HG03460 (cell line): ENCODE measurements around the gene SRGAP3.
A peak's percentile ranks its signal among the peaks of the same experiment; 100 is the strongest.

Experiments
- ATAC-seq: cut with Tn5 transposase; IDR thresholded peaks from one replicate; pipeline ENCODE4 v1.9.1; 2021; ENCODE audit not compliant: unreplicated experiment

The SRGAP3 gene

DNA sequence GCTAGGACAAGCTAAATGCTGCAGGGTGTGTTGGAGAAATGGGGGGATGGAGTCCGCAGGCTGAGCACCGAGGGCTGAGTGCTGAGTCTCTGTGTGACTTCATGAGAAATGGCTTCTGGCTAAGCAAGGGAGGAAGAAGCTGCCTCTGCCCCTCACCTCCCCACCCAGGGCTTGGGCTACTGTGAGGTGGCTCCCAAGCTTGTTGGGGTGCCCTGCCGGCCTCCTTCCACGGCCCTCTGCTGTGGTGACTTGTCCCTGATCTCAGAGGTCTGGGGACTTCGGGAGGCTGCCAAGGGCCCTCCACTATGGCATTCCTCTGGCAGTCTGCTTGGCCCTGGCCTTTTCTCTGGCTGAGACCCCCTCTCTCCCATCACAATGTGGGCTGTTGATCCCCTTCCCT lies 256.1 kb downstream of the SRGAP3 start:
- ATAC-seq: no peak

DNA sequence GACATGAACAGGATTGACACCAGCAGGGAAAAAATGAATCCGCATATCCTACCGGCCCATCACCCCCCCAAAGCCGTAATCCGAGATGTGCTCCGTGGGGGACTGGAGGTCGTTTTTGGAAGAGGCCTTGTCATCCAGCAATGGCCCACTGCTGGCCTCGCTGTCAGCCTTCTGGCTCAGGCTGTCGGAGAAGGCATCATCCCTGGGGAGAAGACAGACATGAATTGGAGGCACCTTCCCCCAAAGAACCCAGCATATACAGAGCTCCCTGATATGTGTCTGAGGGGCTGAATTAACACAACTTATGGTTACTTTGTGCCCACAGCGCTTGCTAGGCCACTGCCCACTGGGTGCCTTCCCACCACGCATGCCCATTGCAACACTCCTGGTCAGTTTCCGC lies 256.6 kb downstream of the SRGAP3 start:
- no peak for ATAC-seq

DNA sequence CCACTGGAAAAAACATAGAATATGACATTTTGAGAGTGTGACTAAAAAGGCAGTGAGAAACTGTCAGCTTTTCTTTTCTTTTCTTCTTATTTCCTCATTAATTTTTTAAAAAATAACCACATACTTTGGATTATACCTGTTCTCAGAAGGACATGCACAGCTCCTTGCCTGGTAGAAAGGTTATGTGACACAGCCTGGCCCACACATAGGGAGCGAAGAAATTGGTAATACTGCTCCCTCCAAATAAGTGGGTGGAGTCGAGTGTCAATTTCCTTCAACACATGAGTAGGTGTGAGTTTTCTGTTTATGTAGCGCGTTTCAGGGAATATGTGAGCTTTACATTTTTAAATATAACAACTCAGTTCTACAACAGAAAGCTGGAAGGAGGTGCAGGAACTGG lies 257.2 kb downstream of the SRGAP3 start:
- no peak for ATAC-seq

DNA sequence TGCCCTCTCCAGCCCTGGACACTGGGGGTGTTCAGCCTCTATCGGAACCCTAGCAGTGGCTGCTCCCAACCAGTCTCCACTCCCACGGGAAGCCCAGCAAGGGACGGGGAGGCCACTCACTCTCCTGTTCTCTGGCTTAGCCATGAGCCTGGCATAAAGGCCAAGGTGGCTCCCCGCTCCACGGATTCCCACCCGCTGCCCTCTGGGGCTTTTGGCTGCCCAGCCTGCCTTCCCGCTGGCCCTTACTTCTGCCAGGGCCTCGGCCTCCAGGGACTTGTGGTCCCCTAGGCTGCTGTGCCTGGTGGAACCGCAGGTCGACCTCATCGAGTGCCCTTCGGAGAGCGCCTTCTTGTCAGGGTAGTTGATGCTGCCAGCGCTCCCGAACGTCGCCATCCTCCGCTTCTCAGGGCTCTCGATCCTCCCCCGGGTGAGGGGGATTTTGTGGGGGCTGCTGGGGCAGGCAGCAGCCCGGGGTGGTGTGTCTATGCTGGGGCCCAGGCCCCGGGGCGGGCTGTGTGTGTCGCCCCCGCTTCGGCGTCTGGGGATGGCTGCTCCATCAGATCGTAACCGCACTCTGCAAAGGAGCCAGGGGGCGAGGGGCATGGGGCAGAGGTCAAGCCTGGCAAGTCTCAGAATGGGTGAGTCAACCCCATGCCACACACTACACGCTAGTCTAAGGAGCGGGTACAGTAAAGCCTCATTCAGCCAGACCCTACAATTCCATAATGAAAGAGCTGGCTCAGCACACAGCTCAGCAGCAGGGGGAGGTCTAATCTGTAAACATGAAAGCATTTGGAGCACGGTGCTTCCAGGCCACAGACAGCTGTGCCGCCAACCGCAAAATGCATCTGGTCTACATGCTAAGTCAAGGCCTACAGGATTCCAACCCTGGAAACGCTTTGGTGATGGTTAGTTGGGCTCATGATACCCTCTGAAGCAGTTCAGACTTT lies 258.9 kb downstream of the SRGAP3 start:
- ATAC-seq: no peak

DNA sequence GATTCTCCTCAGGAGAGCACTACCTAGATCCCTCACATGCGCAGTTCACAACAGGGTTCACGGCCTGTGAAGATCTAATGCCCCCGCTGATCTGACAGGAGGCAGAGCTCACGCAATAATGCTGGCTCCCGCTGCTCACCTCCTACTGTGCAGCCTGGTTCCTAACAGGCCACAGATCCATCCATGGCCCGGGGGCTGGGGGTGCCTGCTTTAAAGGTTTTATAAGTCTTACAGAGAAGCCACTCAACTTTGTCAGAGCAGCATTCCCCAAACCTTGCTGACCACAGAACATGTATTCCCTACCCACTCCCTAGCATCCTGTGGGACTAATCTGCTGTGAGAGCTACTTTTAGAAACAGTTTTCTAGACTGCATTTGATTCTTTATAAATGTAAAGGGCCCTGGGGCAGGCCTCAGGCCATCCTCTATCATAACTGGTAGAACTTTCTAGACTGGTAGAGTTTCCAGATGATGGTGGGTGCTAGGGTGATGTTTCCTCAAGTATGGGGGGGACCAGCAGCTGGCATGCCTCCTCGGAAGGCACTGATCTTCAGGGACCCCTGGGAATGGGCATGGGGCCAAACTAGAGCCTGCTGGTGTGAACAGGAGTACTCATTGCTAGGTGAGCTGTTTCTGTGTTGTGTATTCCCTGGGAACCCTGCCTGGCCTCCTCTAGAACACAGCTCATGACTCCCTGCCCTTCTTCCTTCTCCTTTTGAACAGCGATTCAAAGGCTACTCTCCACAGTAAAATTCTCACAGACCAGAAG lies 260.5 kb downstream of the SRGAP3 start:
- ATAC-seq: no peak

DNA sequence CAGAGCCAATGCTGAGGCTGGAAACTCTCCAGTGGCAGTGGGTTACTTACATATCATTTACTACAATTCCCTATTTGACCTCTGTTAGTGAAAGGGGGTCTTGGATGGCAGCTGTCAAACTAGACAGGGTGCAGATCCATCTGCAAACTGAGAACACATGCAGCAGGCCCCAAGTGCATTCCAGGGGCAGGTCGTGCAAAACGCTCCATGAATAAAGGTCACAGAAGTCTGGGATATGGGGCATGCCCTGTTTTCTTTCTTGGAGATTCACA lies 261.1 kb downstream of the SRGAP3 start:
- no peak for ATAC-seq

DNA sequence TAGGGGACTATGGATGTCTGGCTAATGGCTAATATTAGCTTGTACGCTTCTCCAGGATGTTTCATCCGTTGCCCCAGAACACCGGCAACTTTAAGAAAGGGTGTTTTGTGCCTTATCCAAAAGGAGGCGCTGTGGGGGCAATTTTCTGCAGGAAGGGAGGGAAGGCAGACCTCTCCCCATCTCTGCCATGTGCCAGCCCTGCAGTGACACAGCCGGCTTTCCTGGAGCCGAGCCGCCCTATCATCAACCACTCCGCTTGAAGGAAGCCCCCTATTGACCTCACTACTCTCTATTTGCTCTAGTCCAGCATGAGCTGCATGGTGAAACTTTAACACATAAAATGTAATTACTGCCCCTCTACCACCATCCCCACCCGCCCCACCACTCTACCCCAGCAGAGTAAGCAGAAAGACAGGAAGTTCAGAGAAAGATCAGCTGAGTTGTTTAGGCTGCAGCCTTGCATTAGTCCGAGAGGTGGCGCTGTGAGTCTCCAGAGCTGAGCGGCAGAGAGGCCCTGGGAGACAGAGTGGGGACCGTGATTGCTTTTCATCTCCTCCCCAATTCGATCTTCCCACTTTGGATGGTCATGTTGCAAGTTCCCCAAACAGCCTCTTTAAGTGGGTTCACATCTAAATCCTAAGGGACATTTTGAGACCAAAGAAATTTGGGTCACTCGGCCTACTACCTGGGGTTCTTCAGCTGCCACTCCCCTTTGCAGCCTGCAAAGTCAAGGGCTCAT lies 261.6 kb downstream of the SRGAP3 start:
- ATAC-seq: peak; percentile 89

DNA sequence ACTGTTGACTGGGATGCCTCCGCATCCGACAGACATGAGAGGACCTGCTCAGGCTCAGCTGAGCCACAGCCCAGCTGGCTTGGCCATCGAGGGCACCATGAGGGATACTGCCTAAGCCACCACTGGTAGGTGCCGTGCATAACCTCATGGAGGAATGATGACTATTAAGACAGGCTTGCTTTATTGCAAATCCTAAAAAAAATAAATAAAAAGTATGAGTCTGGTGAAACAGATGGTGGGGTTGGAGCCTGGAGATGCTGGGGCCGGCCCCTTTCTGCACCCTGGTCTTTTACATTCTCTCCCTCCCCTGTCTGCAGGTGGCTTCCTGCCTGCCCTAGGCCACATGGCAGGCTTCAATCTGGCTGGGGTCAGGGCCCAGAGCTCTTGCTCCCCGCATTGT lies 262.2 kb downstream of the SRGAP3 start:
- ATAC-seq: no peak

DNA sequence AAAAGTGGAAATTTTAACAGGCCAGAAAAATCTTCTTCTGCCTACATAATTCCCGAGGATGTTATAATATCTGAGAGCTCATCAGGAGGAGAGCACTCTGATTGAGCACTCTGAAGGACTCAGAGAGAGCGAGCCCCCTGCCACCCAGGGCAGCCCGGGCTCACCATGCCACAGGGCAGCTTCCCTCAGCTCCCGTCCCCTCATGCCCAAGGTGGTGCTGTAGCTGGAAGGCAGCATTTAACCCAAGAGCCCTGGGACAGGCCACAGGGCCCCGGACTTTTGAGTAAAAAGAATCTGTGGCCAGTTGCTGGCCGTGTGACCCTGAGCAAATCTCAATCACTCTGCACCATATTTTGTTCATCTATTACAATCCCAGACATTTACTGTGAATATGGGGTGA lies 262.7 kb downstream of the SRGAP3 start:
- no peak for ATAC-seq

DNA sequence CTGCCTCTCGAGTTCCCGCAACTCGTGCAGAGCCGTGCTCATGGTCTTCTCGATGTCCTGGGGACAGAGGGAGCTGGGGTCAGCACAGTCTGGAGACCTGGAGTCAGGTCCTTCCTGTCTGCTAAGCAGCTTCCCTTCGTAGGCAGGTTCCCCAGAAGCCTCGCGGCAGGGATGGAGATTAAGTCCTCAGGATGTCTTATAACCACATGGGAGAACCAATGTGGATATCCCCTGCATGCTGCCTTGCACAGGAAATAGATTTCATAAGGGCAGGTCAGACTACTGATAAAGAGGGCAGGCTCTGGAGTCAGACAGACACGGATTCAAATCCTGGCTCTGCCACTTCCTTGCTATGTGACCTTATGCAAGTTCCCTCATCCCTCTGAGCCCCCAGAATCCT lies 263.6 kb downstream of the SRGAP3 start:
- ATAC-seq: no peak

DNA sequence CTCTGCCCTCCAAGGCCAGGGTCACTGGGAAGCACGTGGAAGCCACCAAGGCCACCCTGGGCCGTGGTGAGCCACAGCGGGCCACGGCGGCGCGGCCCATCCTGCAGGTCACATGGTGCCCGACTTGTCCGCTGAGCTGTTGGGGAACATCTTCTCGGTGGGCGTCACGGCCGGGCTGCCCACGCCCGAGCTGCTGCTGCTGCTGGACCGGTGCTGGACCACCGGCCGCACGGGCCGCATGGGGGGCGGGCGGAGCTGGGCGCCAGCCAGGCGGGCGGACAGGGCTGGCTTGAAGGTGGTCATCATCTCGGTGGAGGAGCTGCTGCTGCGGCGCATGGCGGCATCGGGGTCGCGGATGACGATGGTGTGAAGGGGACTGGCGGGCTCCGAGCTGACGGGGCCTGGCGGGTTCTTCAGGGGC lies 264.0 kb downstream of the SRGAP3 start:
- no peak for ATAC-seq

DNA sequence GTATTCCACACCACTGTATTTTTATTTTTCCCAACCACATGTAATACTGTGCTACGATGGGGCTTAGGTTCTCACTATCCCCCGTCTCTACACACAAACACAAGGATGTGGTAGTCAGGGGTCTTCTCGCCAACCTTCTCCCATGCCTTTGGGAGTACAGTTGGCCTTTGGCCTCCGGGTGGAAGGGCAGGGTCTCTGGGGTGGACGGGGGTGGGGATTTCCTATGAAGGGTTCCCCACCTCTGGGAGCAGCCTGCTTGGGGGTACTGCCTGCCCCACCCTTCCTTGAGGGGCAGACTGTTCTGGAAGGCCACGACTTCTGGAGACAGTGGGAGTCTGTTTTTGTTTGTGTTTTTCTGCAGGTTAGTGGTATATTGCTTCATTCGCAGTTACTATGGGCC lies 264.9 kb downstream of the SRGAP3 start:
- no peak for ATAC-seq

DNA sequence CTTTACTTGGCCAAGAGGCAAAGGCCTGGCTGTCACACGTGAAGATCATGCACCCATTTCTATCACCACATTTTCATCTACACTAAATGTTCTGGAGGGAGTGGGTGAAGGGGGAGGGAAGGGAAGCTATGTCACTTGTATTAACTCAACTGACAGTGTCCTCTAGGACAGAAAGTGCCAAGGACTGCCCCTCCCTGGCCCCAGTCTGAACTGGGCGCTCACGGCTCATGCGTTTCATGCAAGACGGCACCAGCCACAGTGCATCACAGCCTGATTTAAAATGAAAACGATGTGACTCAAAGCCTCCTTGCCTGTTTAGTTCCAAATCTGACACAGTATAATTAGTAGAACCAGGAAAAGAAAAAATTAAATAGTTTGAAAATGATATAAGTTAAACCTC lies 265.4 kb downstream of the SRGAP3 start:
- no peak for ATAC-seq

DNA sequence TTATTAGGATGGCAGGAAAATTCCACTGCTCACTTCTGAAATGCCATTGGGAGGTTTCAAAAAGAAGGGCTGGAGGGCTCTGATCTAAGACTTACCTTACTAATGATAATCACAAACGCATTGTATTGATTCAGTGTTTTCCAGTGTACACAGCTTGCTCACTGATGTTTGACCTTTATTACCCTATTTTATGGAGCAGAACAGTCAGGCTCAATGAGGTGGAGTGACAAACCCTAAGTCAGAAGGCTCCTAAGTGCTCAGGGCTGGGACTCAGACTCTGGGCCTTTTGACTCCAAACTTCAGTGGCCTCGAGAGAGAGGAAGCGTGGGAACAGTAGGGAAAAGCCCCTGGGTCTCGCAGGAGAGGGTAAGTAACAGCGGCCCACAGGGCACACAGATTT lies 265.9 kb downstream of the SRGAP3 start:
- ATAC-seq: no peak

DNA sequence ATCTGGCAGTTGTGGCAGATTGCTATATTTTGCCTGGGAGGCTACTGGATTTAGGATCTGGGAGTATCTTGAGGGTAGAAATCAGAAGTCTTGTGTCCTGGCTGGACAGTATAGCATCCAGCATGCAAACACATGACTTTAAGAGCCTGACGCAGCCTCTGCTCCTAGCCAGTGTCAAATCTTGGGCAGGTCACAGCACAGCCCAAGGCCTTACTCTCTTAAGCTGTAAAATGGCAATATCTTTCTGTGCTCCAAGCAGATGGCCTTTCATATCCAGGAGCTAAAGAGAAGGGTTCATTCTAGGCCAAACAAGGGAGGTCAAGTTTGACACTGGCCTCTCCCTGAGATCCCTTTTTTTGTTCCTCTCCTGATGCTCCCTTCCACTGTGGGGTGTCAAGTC lies 266.4 kb downstream of the SRGAP3 start:
- no peak for ATAC-seq

DNA sequence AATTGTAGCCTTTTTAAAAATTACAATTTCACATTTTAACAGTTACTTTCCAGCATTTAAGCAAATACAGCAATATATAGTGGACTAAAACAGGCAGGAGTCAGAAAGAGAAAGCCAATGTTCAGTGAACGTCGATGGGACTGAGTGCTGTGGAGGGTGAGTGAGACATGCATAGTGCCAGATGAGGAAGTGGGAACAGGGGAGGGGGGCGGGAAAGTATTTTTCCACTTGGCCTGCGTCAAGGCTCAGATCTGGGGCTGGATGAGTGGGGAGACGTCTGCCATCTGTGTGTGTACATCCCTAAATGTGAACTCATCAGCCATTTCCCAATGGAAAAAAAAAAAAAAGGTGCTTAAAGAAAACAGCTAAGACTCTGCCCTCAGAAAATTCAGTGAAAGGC lies 266.9 kb downstream of the SRGAP3 start:
- ATAC-seq: no peak

DNA sequence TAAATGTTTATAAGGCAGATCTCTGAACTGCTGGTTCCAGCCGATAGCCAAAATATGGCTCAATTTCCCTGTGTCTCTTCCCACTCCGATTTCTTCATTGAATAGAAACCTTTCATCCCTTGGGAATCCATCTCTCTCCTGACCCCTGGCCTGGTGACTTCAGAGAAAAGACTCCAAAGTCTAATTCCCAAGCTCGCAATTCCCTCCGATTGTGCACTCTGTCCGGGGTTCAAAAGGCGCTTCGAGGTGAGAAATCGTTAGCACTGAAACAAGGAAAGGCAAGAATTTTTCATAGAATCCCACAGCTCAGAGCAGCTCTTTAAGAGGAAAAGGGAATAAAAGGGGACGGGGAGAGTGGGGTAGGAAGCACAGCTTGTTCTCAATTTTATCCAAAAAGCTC lies 267.7 kb downstream of the SRGAP3 start:
- ATAC-seq: no peak

DNA sequence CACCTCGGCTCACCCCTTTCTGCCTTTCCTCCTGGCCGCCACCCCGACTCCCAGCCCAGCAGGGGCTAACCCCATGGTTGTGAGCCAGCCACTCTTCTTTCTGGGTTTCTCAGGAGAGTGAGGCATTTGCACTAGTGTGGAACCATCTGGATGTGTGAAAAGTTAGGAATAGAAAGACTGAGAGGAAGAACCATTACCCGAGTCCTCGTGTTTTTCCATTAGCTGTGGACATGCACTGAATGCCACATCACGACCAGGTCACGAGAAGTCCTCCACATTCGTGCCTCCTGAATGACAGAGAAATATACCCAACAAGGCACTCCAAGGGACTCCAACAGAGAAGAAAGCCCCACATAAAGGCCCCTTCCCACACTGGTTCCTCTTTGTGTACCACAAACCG lies 268.1 kb downstream of the SRGAP3 start:
- no peak for ATAC-seq

DNA sequence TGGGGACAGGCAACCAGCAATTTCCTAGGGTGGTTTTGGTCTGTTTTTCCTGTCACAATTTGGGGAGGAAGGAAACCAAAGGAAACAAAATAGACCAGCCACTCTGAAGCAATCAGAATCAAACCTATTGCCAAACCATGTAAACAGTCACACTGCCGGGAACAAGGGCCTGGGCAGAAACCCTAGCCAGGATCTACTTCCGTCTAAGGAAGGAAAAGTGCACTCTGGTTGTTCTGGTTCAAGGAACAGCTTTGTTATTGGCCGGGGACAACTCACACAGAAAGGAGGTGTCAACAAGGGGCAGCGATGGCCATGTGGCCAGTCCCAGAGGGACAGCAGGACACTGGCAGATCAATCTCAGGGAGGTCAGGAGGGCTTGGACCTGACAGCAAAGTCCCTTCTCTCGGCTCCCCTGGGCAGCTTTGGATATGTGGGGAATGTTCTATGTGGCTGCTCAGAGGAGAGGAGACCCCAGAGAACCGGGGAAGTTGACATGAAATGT lies 268.6 kb downstream of the SRGAP3 start:
- no peak for ATAC-seq

DNA sequence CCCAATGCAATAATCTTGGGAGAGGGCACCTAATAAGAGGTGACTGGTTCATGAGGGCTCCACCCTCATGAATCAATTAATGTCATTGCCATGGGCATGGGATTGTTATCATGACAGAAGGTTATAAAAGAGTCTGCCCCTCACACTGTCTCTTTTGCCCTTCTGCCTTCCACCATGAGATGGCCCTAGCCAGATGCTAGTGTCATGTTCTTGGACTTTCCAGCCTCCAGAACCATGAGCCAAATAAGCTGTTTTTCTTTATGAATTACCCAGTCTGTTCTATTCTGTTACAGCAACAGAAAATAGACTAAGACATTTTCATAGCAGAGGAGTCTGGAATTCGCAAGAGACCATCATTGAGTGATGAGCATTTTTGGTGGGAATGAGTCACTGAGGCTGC lies 270.2 kb downstream of the SRGAP3 start:
- no peak for ATAC-seq

DNA sequence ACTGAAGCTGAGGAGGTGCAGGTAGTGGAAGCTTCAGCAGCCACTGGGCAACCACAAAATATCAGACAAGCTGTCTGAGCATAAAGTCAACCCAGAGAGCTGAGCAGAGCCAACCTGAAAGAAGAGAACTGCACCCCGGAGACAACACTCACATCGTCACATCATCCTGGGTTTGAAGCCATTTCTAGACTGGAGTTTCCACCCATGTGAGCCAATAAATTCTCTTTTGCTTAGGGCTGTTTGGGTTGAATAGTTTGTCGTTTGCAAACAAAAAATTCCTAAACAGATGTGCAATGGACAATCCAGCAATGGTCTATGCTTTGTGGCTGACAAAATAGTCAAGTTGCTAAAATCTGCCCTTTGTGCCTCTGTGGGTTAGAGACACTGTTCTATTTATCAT lies 270.9 kb downstream of the SRGAP3 start:
- ATAC-seq: no peak
